ENCODE measurements around the gene DBT. TPM values are rescaled to one million over a fixed set of nuclear protein-coding genes. Genes with fewer than 3 reads are reported as not detected.

The DBT gene
- total RNA-seq, 1 donor: 7.7 TPM

GRCh38 chr1:100177295-100178041 is 72.2 kb downstream of the DBT start:
- TF ChIP-seq, protein P1, sequence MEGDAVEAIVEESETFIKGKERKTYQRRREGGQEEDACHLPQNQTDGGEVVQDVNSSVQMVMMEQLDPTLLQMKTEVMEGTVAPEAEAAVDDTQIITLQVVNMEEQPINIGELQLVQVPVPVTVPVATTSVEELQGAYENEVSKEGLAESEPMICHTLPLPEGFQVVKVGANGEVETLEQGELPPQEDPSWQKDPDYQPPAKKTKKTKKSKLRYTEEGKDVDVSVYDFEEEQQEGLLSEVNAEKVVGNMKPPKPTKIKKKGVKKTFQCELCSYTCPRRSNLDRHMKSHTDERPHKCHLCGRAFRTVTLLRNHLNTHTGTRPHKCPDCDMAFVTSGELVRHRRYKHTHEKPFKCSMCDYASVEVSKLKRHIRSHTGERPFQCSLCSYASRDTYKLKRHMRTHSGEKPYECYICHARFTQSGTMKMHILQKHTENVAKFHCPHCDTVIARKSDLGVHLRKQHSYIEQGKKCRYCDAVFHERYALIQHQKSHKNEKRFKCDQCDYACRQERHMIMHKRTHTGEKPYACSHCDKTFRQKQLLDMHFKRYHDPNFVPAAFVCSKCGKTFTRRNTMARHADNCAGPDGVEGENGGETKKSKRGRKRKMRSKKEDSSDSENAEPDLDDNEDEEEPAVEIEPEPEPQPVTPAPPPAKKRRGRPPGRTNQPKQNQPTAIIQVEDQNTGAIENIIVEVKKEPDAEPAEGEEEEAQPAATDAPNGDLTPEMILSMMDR (IDR thresholded peaks at IDR 0.05; ENCODE audit: insufficient read depth, low read length): no peak
- no peak for DNase-seq (ENCODE audit: low read depth)
- H3K4me3 ChIP-seq (ENCODE audit: low read depth, low read length): no peak overlapping the region

DNA sequence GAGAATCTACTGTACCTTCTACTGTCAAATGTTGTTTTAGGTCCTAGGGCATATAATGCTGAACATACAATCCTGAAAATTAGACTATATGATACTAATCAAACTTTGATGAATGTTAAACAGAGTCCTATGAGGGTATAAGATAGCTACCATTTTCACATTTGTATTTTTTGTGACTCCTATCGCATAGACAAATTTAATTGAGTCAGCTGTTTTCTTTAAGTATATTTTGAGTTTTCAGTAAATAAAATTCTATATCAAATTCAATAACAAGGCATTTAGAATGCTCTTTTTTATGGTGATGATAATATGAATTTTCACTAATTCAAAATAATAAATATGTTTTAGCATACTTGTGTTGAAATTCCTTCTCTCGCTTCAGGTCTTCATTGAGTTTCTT is 81.6 kb downstream of the DBT start:
- H3K4me3 ChIP-seq (ENCODE audit: low read depth, low read length): no peak overlapping the region
- TF ChIP-seq, protein P1 (IDR thresholded peaks at IDR 0.05; ENCODE audit: insufficient read depth, low read length): no peak
- no peak for DNase-seq (ENCODE audit: low read depth)

DNA sequence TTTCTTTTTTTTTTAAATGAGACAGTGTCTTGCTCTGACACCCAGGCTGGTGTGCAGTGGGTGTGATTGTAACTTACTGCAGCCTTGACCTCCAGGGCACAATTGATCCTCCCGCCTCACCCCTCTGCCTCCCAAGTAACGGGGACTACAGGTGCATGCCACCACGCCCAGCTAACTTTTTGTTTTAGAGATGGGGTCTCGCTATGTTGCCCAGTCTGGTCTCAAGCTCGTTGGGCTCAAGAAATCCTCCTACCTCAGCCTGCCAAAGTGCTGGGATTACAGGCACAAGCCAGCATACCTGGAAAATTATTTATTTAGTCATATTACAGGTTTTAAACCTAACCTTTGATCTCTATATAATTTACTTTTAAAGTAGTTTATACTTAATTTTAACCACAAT is 84.9 kb downstream of the DBT start:
- TF ChIP-seq, protein P1 (IDR thresholded peaks at IDR 0.05; ENCODE audit: insufficient read depth, low read length): no peak
- no peak for DNase-seq (ENCODE audit: low read depth)
- H3K4me3 ChIP-seq (ENCODE audit: low read depth, low read length): no peak overlapping the region

- DNase-seq (ENCODE audit: low read depth): peak; percentile 89
- no peak overlapping the region for H3K4me3 ChIP-seq (ENCODE audit: low read depth, low read length)
- TF ChIP-seq, protein P1 (IDR thresholded peaks at IDR 0.05; ENCODE audit: insufficient read depth, low read length): no peak
Observed at GRCh38 chr1:100164216-100164615, 85.4 kb downstream of the DBT start.

DNA sequence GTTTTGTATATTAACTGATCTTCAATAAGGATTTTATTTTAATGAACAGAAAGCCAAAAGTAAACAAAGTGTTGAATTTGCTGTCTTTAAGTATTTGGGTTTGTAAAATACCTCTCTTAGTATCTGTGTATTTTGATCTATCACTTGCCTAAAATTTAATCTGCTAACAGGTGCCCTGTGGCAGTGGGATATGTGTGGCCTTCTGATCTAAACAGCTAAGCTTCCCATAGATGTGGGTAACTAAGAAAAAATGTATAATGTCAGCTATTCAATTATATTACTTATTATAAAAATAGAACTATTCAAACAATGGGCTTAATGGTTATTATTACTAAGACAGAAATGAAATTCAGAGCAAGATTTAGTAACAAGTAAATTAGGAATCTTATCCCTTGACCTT is 86.8 kb downstream of the DBT start:
- no peak for DNase-seq (ENCODE audit: low read depth)
- H3K4me3 ChIP-seq (ENCODE audit: low read depth, low read length): no peak overlapping the region
- TF ChIP-seq, protein P1 (IDR thresholded peaks at IDR 0.05; ENCODE audit: insufficient read depth, low read length): no peak

- DNase-seq (ENCODE audit: low read depth): no peak
- no peak overlapping the region for H3K4me3 ChIP-seq (ENCODE audit: low read depth, low read length)
- TF ChIP-seq, protein P1 (IDR thresholded peaks at IDR 0.05; ENCODE audit: insufficient read depth, low read length): no peak
Observed at GRCh38 chr1:100152271-100152670, 97.4 kb downstream of the DBT start.

- DNase-seq (ENCODE audit: low read depth): no peak
- TF ChIP-seq, protein P1 (IDR thresholded peaks at IDR 0.05; ENCODE audit: insufficient read depth, low read length): no peak
- H3K4me3 ChIP-seq (ENCODE audit: low read depth, low read length): no peak overlapping the region
Observed at GRCh38 chr1:100151679-100152078, 98.0 kb downstream of the DBT start.

Data from fibroblast of the aortic adventitia (primary cell).